Stimulated activated CD4-positive, alpha-beta T cell treated with anti-CD3 and anti-CD28 coated beads, Interleukin-4, amount 100 ng/mL, for 48 hours (primary cell): ENCODE results near the gene CDK3.

Experiments used
- DNase-seq, 2 donors: peaks; one replicate each; pipeline ENCODE4 v3.0.0-alpha.2; 2020; ENCODE audit warnings: low read depth in 2 of 2

The CDK3 gene

GRCh38 chr17:75991396-75991795 is 9.3 kb upstream of the CDK3 start:
- DNase-seq: no peak

GRCh38 chr17:75994802-75995370 is 5.8 kb upstream of the CDK3 start:
- no peak for DNase-seq

DNA sequence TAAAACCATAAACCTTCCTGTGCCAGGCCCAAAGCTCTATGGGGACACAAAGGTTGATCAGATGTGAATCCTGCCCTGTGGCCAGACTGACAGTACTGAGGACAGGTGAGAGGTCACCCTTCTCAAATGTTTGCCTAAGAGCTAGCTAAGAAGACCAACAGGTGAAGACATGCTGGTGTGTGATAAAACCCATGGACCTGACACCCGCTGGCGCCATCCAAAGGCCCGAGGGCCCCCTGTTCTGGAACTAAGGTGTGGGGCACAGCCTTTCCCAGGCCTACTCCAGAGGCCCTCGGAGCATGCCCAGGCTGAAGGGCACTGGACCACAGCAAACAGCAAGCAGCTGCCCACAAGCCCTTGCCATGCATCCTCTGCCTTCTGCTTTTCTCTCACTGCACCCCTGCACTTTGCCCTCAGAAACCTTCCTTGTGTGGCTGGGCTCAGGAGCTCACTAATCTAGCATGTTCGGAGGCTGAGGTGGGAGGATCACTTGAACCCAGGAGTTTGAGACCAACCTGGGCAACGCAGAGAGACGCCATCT is 5.2 kb upstream of the CDK3 start:
- no peak for DNase-seq

- peak in 1 of 2 donors; percentile 43 for DNase-seq
Measured at GRCh38 chr17:75996665-75997590, 3.7 kb upstream of the CDK3 start.

- DNase-seq: no peak
Measured at GRCh38 chr17:75998327-75998795, 2.3 kb upstream of the CDK3 start.

GRCh38 chr17:76000016-76000754 is 470 bp upstream of the CDK3 start:
- peak; percentile 57 to 70 for DNase-seq

GRCh38 chr17:76002100-76002499 is 1.4 kb downstream of the CDK3 start:
- DNase-seq: no peak

- DNase-seq: no peak
Measured at GRCh38 chr17:76003915-76004314, 3.3 kb downstream of the CDK3 start.

DNA sequence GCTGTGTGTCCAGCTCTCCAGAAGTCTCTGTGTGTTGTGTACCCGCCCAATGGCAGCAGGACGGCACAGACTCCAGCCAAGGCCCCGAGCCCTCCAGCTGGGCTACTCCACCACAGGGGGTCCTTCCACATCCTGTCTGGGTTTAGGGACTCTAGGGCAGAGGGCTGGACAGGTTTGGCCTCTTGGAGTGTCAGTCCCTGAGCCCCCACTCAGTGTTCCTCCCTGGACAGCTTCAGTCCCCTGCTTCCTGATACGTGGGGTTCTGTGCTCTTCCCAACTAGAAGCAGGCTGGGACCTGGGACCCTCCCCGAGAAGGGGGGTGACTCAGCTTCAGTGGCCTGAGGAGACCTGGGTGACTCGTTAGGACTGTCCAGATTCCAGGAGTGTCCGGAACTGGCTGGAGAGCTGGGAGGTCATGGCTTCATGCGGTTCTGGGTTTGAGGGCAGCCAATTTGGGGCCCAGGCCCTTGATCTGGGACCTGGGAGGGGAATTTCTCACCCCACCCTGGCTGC is 4.2 kb downstream of the CDK3 start:
- DNase-seq: no peak

GRCh38 chr17:76005263-76006149 is 4.9 kb downstream of the CDK3 start:
- peak; percentile 81 to 93 for DNase-seq

DNA sequence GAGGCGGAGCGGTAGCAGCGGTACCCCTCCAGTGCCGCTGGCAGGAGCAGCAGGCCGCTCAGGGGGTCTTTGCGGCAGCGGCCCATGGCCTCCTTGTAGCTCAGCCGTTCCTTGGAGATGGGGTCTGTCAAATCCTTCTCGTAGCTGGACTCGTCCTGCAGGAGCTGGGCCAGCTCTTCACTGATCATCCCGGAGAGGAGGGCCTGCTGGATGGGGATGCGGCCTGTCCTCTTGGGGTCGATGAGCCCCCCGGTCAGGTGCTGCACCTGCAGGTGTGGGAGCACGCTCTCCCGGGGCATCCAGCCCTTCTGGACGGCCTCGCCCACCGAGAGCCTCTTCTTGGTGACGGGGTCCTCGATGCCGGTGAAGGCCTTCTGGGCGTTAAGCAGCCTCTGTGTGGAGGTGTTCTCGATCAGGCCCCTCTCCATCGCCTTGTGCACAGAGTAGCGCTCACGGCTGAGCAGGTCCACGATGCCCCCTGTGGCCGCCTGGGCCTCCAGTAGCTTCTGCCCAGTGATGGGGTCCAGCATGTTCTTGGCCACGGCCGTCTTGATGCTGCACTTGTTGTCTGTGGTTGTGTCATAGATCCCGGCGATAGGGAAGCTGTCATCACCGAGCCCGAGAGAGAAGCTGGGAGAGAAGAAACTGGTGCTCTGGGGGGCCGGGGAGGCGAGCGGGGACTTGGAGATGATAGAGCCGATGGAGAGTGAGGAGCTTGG is 6.6 kb downstream of the CDK3 start:
- no peak for DNase-seq

- no peak for DNase-seq
Measured at GRCh38 chr17:76007850-76008165, 7.2 kb downstream of the CDK3 start.

GRCh38 chr17:76008208-76008607 is 7.6 kb downstream of the CDK3 start:
- no peak for DNase-seq

GRCh38 chr17:76008630-76009425 is 8.2 kb downstream of the CDK3 start:
- DNase-seq: no peak

- DNase-seq: no peak
Measured at GRCh38 chr17:76009447-76009846, 8.8 kb downstream of the CDK3 start.

- DNase-seq: no peak
Measured at GRCh38 chr17:76009969-76010661, 9.5 kb downstream of the CDK3 start.

- no peak for DNase-seq
Measured at GRCh38 chr17:76011951-76012350, 11.3 kb downstream of the CDK3 start.

GRCh38 chr17:76013377-76013932 is 12.8 kb downstream of the CDK3 start:
- DNase-seq: no peak
